GM18498 (cell line): ENCODE results near the gene MT1F.
A peak's percentile ranks its signal among the peaks of the same experiment; 100 is the strongest.
"Not testable (repeated sequence)": the region's sequence is repeated elsewhere in the genome, so short reads cannot be mapped to it uniquely, and the experiment has no call there.

ENCODE experiments used
- ATAC-seq: cut with Tn5 transposase; IDR thresholded peaks from one replicate; pipeline ENCODE4 v1.9.1; 2021; ENCODE audit warnings: mild to moderate bottlenecking, moderate library complexity; ENCODE audit not compliant: unreplicated experiment

The MT1F gene

DNA sequence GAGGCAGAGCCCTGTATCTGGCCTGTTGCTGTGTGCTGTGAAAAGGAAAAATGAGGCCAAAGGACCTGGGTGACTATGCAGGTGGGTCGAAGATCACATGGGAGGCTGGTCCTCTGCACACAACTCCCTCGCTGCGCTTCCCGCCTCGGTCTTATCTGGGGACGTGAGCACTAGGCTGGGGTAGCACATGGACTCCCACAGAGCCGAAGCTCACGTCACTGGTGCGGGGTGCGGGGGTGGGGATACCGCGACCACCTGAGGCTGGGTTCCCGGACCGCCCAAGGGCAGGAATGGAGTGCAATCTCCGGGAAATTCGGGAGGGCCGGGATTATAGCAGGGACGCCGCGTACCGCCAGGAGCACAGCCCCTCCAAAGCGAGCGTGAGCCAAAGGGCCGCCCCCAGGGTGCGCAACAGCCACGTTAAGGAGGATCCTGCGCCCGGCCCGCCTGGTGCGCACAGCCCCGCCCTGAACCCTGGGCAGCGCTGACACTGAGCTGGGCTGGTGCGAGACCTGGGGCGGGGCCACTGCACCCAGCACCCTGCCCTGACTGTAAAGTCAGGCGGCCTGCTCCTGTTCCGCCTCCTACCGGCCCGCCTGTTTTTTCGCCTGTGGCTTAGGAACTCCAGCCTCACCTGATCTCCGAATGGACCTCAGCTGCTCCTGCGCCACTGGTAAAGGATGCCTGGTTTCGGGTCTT, 14.5 kb upstream of the MT1F start:
- ATAC-seq: peak; percentile 80

DNA sequence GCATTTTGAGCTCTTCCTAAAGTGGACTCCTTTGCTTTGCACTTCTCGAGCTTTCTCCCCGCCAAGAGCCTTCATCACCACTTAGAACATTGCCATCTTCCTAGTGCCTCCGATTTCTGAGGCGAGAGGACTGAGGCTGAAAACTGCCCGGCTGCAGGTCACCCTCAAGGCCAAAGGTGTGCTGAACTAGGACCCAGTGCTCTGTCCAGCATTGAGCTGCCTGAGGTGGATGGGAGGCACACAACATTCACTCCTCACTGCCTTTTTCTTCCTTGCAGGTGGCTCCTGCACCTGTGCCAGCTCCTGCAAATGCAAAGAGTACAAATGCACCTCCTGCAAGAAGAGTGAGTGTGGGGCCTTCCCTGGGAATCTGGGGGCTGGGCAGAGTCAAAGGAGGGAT, 13.9 kb upstream of the MT1F start:
- ATAC-seq: no peak

DNA sequence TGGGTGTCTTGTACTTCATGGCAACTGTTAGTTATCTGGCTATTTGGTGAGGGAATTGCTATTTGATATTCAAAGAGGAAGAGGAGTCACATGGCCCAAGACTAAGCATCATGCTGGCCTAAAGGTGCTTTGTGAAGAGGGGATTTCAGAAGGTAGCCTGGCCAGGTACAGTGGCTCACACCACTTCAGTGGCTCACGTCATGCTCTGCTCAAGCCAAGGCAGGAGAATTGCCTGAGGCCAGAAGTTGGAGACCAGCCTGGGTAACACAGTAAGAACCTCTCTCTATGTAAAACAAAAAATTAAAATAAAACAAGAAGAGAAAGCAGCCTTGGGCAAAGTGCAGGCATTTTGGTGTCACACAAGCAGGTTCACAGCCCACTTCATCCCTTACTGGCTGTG, 12.4 kb upstream of the MT1F start:
- ATAC-seq: no peak

DNA sequence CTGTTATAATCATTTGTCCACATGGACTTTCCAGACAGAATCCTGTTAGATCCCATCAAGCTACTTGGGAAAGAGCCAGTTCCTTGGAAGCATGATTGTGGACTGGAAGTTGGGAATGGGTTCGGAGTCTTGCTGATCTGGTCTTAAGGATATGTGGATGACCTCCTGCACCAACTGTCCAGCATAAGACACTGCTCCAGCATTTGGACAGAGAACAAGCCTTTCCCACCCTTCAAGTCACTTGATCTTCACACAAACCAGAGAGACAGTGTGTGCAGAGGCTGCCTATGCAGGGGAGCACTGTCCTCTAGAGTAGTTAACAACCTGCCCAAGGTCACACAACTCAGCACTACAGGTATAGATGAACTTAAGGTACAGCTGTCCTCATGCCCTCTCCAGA, 11.9 kb upstream of the MT1F start:
- ATAC-seq: no peak

DNA sequence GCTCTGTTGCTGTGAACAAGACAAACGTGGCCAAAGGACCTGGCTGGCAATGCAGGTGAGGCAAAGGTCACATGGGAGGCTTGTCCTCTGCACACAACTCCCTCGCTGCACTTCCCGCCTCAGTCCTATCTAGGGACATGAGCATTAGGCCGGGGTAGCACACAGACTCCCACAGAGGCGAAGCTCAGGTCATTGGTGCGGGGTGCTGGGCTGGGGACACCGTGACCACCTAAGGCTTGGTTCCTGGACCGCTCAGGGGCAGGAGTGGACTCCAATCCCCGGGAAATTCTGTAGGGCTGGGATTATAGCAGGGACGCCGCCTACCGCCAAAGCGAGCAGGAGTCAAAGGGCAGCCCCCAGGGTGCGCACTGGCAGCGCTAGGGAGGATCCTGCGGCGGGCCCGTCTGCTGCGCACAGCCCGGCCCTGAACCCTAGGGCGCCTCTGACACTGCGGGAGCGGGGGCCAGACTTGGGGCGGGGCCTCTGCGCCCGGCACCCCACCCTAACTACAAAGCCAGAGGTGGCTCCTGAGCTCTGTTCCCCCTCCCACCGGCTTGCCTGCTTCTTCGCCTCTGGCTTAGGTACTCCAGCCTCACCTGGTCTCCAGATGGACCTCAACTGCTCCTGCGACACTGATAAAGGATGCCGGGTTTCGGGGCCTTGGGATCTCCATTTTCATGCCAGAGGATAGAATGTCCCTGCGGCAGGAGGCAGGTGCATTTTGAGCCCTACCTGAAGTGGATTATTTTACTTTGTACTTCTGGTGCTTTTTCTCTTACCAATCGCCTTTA, 9.9 kb upstream of the MT1F start:
- ATAC-seq: no peak

DNA sequence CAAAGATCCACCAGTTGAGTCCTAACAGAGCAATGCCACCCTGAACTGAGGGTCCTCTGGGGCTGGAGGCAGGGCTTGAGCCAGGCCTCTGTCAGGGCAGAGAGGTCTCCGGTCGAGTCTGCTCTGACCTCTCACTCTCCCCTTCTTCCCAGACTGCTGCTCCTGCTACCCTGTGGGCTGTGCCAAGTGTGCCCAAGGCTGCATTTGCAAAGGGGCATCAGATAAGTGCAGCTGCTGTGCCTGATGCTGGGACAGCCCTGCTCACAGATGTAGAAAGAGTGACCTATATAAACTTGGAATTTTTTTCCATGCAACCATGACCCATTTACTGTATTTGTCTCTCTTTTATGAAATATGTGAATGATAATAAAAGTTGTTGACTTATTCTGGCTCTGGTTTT, 8.5 kb upstream of the MT1F start:
- no peak for ATAC-seq

DNA sequence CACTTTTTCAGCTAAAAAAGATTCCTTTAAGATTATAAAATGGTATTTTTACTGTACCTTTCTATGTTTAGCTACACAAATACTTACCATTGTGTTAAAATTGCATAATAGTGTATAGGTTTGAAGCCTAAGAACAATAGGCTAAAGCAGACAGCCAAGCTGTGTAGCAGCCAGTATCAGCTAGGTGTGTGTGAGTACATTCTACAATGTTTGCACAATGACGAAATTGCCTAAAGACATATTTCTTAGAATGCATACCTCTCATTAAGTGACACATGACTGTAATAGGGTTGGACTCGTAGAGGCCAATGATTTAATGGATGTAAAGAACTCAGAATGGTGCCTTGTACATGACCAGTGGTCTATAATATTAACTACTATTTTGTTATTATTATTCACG, 7.9 kb upstream of the MT1F start:
- ATAC-seq: no peak

DNA sequence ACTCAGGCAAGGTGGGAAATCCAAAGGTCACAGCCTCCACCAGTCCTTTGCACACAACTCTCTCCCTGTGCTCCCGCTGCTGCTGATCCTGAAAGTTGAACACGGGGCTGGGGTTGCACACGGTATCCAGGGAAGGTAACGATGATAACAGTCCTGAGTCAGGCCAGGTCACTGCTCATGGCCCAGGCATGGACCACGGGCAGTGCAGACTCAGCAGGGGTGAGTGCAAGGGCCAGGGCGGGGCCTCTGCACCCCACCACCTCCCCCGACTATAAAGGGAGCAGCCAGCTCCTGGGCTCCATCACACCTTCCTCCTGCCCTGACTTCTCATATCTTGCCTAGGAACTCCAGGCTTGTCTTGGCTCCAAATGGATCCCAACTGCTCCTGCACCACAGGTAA, 6.2 kb upstream of the MT1F start, which contains the start of gene MT1B:
Gene MT1B (plus strand): TSS at position 301 of the 400 bp plus-strand sequence. CDS start 68 bp downstream, at position 369.
- no peak for ATAC-seq

DNA sequence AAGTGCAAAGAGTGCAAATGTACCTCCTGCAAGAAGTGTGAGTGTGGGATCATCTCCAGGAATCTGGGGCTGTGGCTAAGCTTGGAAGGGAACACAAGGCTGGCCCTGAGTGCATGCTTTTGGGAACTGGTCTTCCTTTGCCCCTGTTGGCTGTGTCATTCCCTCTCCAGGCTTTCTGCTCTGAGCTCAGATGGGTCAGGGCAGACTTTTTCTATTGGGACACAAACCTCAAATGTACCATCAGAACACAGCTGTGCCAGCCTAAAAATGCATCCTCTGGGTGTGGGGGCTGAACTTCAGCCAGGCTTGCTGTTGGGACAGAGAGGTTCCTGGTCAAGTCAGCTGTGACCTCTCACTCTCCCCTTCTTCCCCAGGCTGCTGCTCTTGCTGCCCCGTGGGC, 5.2 kb upstream of the MT1F start:
- ATAC-seq: no peak

DNA sequence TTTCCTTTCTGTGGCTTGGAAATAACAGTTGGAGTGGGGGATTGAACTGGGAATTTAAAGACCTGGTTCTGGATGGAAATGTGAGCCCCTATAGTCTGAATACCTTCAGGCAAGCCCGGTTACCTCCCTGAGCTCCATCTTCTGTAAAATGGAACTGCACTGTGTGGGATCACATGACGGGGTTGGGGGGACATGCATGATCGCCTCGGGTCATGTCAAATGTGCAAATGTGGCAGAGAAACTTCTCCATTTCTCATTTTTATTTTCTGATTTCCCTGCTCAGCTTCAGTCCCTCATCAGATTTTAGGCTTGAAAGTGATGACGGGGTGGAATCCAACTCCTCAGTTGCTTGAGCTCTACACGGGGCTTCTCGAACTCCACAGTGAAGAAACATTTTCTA, 4.5 kb upstream of the MT1F start:
- ATAC-seq: no peak

DNA sequence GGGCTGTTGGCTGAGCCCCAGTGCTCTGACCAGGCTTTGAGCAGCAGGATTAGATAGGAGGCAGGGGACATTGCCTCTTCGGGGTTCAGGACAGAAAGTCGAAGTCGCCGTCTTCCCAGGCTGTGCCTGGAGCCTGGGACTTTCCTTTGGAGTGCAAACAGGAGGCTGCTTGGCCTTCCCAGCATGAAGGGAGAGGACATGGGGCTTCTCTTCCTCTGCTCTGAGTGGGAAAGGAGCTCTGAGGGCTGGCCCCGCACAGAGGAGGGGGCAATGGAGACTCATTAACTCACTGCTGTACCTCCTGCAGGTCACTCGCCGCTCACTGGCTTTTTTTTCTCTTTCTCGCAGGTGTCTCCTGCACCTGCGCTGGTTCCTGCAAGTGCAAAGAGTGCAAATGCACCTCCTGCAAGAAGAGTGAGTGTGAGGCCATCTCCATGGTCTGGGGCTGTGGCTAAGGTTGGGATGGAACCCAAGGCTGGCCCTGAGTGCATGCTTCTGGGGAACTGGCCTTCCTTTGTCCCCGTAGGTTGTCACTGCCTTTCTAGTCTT, 642 bp downstream of the MT1F start:
- ATAC-seq: no peak

DNA sequence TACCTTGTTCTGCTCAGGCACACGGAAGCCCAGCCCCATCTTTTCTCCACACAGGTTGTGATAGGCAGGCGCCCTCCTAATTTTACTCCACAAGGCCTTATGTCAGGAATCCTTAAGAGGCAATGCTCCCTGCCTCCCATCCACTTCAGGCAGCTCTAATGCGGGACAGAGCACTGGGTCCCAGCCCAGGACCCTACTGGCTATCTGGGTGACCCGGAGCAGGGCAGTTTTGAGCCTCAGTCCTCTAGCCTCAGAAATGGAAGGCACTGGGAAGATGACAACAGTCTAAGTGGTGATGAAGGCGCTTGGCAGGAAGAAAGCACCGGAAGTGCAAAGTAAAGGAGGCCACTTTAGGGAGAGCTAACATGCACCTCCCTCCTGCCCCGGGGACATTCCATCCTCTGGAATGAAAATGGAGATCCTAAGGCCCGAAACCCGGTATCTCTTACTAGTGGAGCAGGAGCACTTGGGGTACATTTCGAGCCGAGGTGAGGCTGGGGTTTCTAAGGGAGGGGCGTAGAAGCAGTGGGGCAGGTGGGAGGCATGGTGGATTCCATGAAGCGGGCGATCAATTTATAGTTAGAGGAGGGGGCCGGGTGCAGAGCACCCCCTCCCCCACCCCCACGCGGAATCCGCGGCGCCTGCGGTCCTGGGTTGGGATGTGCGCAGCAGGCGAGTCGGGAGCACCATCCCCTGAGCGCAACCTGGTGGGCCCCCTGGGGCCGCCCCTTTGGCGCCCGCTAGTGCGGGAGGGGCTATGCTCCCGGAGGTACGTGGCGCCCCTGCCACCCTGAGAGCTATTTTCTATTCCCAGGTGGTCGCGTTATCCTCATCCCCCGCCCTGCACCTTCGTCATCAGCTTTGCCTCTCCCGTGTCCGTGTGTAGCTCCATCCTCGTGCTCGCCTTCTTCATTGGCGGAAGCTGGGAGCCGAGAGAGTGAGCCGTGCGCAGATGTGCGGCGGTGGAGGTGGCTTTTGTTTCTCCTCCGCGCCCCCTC, 4.9 kb downstream of the MT1F start:
- no peak for ATAC-seq

DNA sequence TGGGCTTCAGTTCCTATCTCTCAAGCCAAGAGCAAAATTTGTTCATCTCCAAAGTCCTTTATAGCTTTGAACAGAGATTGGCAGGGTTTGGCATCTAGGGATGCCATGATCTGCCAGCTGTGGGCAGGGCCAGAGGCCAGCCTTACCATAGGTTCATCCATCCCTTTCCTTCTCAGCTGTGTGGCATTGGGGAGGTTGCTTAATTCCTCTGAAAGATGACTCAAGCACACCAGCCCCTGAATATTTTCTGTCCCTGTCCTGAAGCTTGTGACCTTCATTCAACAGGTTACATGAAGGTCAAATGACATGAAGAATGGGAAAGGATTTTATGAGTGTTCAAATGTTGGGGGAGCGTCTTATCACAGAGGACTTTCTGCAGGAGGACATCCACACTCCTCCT, 6.7 kb downstream of the MT1F start:
- ATAC-seq: no peak

DNA sequence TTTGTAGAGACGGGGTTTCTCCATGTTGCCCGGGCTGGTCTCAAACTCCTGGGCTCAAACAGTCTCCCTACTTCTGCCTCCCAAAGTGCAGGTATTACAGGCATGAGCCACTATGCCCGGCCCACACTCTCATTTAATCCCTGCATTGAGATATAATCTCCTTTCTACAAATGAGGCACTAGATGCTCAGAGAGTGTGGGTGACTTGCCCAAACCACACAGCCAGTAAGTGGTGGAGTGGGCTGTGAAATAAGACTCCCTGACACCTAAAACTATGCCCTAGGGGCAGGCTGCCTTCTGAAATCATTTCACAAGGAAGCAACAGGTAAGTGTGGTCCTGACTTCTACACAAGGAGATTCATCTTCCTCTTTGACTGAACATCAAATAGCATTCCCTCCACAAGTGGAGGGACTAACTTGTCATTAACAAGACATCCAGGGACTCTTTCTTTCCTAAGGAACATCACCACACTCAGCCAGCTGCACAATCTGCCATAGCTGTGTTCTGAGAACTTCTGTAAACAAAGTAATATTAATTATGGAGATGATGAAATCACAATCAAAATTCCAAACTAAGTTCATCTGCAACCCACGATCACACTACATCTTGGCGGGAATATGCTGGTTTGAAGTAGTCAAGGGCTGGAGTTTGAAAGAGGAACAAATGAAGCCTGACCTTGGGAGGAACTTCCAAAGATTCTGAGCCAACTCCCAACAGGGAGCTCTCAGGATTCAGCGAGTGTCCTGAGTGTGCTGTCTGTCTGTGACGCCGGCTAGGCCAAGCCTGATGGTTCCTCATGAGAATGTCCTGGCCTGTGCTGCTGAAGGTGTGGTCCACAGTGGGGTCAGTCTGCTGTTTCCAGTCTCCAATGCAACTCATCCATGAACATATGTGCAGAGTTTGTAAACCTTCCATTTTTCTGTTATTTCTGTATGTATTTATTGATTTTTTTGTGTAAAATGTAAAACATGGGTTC, 7.8 kb downstream of the MT1F start:
- ATAC-seq: not testable (repeated sequence)

DNA sequence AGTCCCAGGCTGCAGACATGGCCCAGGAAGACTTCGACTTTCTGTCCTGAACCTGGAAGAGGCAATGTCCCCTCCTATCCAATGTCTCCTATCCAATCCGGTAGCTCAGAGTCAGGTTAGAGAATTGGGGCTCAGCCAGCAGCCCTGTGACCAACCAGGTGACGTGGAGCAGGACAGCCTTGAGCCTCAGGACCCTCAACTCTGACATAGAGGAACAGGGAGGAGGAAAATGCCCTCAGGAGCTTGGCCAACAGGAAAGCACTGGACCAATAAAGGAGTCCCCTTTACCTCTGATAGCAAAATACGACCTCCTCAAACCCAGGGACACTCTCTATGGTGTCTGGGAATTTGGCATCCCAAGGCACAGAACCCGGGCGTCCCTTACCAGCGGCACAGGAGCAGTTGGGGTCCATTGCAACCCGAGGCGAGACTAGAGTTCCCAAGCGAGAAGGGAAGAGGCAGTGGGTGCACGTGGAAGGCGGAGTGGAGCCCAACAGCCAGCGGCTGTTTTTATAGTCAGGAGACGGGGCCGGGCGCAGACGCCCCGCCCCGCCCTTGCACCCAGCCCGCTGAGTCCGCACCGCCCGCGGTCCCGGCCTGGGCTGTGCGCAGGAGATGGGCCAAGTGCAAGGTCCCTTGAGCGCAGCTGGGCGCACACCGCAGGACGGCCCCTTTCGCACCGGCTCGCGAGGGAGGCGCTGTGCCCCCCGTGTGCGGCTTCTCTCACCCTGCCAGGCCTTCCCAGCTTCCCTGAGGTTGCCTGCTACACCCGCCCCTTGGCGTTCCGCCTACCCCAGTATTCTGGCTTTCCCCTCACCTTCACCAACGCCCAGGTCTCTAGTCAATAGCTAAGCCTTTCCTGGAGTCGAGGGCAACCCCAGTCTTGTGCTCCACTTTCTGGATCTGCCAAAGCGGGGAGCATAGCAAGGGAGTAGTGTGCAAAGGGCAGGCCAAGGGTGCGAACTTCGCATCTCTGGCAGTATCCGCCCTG, 10.1 kb downstream of the MT1F start, which contains the start of gene MT1G:
Gene MT1G (minus strand): TSS at position 485 of the 991 bp plus-strand sequence. CDS start 72 bp downstream, at position 413.
- ATAC-seq: no peak

DNA sequence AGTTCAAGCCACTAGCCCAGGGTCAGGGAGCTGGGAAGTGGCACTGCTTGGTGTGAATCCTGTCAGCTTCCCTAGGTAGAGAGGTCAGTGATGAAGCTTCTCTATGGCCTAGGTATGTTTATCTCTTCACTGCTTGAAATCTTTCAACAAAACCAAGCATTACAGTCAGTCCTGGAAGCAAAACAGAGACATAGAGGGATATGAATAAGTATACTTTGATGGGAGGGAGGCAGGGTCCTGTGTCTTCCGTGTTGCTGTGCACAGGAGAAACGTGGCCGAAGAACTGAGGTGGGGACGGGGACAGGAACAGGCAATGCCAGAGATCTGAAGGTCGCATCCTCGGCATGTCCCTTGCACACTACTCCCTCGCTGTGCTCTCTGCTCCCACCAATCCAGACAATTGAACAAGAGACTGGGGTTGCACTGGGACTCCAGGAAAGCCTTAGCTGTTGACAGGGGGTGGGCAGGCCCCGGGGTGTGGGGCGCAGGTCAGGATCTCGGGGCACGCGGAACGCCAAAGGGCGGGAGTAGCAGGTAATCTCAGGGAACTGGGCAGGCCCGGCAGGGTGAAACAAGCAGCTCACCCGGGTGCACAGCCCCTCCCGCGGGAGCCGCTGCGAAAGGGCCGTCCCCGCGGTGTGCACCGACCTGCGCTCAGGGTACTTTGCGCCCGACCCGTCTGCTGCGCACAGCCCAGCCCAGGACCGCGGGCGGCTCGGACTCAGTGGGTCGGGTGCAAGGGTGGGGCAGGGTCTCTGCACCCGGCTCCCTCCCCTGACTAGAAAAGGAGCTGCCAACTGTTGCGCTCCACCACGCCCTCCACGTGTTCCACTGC, 11.5 kb downstream of the MT1F start, which contains the start of gene MT1H:
Gene MT1H (plus strand): TSS at position 810 of the 835 bp plus-strand sequence. CDS start 71 bp downstream, outside the sequence.
- no peak for ATAC-seq

DNA sequence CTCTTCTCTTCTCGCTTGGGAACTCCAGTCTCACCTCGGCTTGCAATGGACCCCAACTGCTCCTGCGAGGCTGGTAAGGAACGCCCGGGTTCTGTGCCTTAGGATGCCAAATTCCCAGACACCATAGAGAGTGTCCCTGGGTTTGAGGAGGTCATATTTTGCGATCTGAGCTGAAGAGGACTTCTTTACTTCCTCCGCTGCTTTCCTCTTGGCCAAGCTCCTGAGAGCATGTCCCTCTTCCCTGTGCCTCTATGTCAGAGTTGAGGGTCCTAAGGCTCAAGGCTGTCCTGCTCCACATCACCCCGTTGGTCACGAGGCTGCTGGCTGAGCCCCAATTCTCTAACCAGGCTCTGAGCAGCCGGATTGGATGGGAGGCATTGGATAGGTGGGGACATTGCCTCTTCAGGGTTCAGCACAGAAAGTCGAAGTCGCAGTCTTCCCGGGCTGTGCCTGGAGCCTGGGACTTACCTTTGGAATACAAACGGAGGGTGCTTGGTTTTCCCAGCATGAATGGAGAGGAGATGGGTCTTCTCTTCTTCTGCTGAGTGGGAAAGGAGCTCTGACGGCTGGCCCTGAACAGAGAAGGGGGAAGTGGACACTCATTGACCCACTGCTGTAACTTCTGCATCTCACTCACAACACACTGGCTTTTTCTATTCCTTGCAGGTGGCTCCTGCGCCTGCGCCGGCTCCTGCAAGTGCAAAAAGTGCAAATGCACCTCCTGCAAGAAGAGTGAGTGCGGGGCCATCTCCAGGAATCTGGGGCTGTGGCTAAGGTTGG, 12.3 kb downstream of the MT1F start:
- no peak for ATAC-seq
